RPMI7951 (cell line): ENCODE data around the gene CHD6. TPM values are rescaled to one million over a fixed set of nuclear protein-coding genes. Genes with fewer than 3 reads are reported as not detected.

Experiments
- DNase-seq: peaks from one replicate; pipeline ENCODE4 v3.0.0-alpha.2; 2012; ENCODE audit warnings: low read depth
- total RNA-seq: library from RNA; depleted of rRNA; stranded (reverse); fragments of >200 nt; shearing (Covaris generic); gene quantifications from 2 replicates; pipeline ENCODE4 v1.2.3, GENCODE V29; 2014

CHD6 gene
- total RNA-seq, 1 experiment from 2014 or later: 17.4 TPM

- DNase-seq: no peak
Measured at GRCh38 chr20:41394081-41394480, 224.1 kb downstream of the CHD6 start.

- DNase-seq: no peak
Measured at GRCh38 chr20:41393705-41394066, 224.5 kb downstream of the CHD6 start.

GRCh38 chr20:41392871-41393704 lies 225.1 kb downstream of the CHD6 start:
- DNase-seq: peak; percentile 66

- DNase-seq: peak; percentile 29
Measured at GRCh38 chr20:41392295-41392694, 225.9 kb downstream of the CHD6 start.

- peak; percentile 66 for DNase-seq
Measured at GRCh38 chr20:41391587-41392001, 226.6 kb downstream of the CHD6 start.

- DNase-seq: no peak
Measured at GRCh38 chr20:41390889-41391288, 227.3 kb downstream of the CHD6 start.

GRCh38 chr20:41387444-41387851 lies 230.7 kb downstream of the CHD6 start:
- peak; percentile 42 for DNase-seq

- peak; percentile 65 for DNase-seq
Measured at GRCh38 chr20:41386502-41387427, 231.4 kb downstream of the CHD6 start.

- DNase-seq: no peak
Measured at GRCh38 chr20:41382791-41383305, 235.3 kb downstream of the CHD6 start.

- no peak for DNase-seq
Measured at GRCh38 chr20:41380551-41381193, 237.5 kb downstream of the CHD6 start.

- DNase-seq: no peak
Measured at GRCh38 chr20:41379551-41379950, 238.6 kb downstream of the CHD6 start.

- DNase-seq: no peak
Measured at GRCh38 chr20:41377275-41377674, 240.9 kb downstream of the CHD6 start.

- DNase-seq: no peak
Measured at GRCh38 chr20:41376349-41376748, 241.8 kb downstream of the CHD6 start.

- no peak for DNase-seq
Measured at GRCh38 chr20:41375846-41376245, 242.3 kb downstream of the CHD6 start.

- DNase-seq: no peak
Measured at GRCh38 chr20:41373931-41374920, 244.0 kb downstream of the CHD6 start.

GRCh38 chr20:41373251-41373783 lies 244.9 kb downstream of the CHD6 start:
- DNase-seq: no peak

GRCh38 chr20:41371371-41371770 lies 246.8 kb downstream of the CHD6 start:
- DNase-seq: no peak

- no peak for DNase-seq
Measured at GRCh38 chr20:41370176-41370575, 248.0 kb downstream of the CHD6 start.

GRCh38 chr20:41369673-41370072 lies 248.5 kb downstream of the CHD6 start:
- no peak for DNase-seq

GRCh38 chr20:41367956-41368355 lies 250.2 kb downstream of the CHD6 start:
- no peak for DNase-seq

GRCh38 chr20:41367393-41367695 lies 250.8 kb downstream of the CHD6 start:
- no peak for DNase-seq
